HG02623 (cell line): Measurements from ENCODE around the gene SPINK9.

ENCODE experiments used
- ATAC-seq: cut with Tn5 transposase; IDR thresholded peaks from one replicate; pipeline ENCODE4 v1.9.1; 2021; ENCODE audit warnings: moderate library complexity; ENCODE audit not compliant: unreplicated experiment

Gene SPINK9

GRCh38 chr5:148364343-148364742, 29.0 kb downstream of the SPINK9 start:
- ATAC-seq, result no peak

- ATAC-seq, result no peak
Measured at GRCh38 chr5:148368299-148368698, 32.9 kb downstream of the SPINK9 start.

GRCh38 chr5:148372166-148372725, 36.9 kb downstream of the SPINK9 start:
- ATAC-seq, result no peak

- no peak for ATAC-seq
Measured at GRCh38 chr5:148372893-148373292, 37.5 kb downstream of the SPINK9 start.

GRCh38 chr5:148374690-148375360, 39.5 kb downstream of the SPINK9 start:
- peak; percentile 78 for ATAC-seq

GRCh38 chr5:148376198-148376597, 40.8 kb downstream of the SPINK9 start:
- no peak for ATAC-seq

- ATAC-seq, result no peak
Measured at GRCh38 chr5:148378670-148379069, 43.3 kb downstream of the SPINK9 start.

- ATAC-seq, result no peak
Measured at GRCh38 chr5:148379340-148379739, 44.0 kb downstream of the SPINK9 start.

GRCh38 chr5:148381906-148382305, 46.5 kb downstream of the SPINK9 start:
- no peak for ATAC-seq

GRCh38 chr5:148382961-148383360, 47.6 kb downstream of the SPINK9 start:
- no peak for ATAC-seq

- peak; percentile 98 for ATAC-seq
Measured at GRCh38 chr5:148383564-148384379, 48.4 kb downstream of the SPINK9 start, which contains the start of gene FBXO38. Gene FBXO38 (plus strand): TSS chr5:148383958. CDS start chr5:148394777, 10,819 bp downstream.

GRCh38 chr5:148384380-148384737, 49.0 kb downstream of the SPINK9 start:
- no peak for ATAC-seq

GRCh38 chr5:148385094-148385493, 49.7 kb downstream of the SPINK9 start:
- no peak for ATAC-seq

- no peak for ATAC-seq
Measured at GRCh38 chr5:148386041-148386440, 50.7 kb downstream of the SPINK9 start.

GRCh38 chr5:148387325-148387724, 52.0 kb downstream of the SPINK9 start:
- ATAC-seq, result no peak

- ATAC-seq, result no peak
Measured at GRCh38 chr5:148388696-148389095, 53.3 kb downstream of the SPINK9 start.
